Stimulated activated naive CD4-positive, alpha-beta T cell treated with Interleukin-2 at 50 U/mL for 16 hours (primary cell): Measurements from ENCODE around the gene CAST.

Experiments
- DNase-seq: peaks from one replicate; lab custom pipeline; 2025; lab: John Stamatoyannopoulos, UW

The CAST gene

DNA sequence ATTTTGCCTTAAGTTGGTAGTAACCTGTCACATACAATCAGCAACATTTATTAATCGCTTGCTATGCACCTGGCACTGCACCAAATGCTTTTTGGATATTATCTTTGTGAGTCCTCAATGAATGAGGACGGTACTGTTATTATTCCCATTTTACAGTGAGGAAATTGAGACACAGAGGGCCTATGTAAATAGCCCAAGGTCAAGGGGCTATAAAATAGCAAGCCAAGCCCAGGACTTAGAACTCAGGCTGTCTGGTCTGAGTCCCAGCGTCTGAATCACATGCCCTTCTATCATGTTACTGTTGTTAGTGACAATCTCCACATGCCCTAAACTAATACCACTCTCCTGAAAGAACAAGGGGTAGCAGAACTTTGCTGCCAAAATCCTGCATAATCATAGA lies 85.5 kb downstream of the CAST start:
- DNase-seq = no peak

- no peak for DNase-seq
Observed at GRCh38 chr5:96750110-96750822, 88.1 kb downstream of the CAST start.

DNA sequence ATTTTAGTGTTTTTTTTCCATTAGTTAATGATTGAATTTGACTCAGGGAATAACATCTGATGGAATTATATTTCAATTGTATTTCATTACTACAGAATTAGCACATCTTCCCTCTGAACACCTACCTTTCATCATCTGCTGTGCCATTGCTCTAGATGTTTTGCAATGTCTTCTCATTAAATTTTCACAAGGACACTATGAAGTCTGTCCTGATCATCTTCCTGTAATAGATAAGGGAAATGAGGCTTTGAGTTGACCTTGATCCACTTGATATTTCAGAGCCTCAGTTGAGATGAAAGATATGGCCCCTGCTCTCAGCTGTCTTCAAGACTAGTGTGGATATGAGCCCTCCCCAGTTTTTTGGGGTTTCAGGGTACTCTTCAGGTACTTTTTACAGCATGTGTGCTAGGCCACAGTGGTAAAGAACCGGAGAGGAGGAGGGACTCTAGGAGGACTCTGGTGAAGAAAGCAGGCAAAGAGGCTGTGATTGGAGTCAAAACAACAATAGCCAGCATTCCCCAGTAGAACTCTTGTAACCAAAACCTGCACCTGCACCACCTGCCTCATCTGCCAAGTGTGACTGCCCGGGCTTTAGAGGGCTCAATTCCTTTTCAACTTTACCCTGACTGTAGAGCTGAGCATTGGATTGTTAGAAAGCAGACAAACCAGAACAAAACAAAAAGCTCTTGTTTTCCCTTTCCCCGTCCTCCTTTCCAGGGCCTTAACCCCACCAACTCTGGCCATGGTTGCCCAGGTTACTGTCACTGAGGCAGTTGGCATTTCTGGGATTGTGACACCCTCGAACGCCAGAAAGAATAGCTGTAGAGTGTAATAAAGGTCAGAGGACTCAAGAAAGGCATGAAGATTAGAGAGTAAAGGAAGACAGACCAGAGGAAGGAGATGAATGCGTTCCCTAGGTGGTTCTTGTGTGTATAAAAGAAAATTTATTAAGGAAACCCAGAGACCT lies 89.3 kb downstream of the CAST start:
- DNase-seq = no peak

- no peak for DNase-seq
Observed at GRCh38 chr5:96752341-96753016, 90.3 kb downstream of the CAST start.

DNA sequence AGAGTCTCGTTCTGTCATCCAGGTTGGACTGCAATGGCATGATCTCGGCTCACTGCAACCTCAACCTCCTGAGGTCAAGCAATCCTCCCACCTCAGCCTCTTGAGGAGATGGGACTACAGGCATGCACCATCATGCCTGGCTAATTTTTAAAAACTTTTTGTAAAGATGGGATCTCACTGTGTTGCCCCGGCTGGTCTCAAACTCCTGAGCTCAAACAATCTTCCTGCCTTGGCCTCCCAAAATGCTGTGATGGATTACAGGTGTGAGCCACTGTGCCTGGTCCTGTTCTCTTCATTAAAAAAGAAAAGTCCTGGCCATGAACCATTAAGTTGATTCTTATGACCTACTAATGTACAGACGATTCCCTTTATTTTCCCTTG lies 90.8 kb downstream of the CAST start:
- DNase-seq = no peak

GRCh38 chr5:96753848-96754247 lies 91.7 kb downstream of the CAST start:
- DNase-seq = no peak

- no peak for DNase-seq
Observed at GRCh38 chr5:96755851-96756250, 93.7 kb downstream of the CAST start.

GRCh38 chr5:96756985-96757384 lies 94.8 kb downstream of the CAST start:
- DNase-seq = no peak

DNA sequence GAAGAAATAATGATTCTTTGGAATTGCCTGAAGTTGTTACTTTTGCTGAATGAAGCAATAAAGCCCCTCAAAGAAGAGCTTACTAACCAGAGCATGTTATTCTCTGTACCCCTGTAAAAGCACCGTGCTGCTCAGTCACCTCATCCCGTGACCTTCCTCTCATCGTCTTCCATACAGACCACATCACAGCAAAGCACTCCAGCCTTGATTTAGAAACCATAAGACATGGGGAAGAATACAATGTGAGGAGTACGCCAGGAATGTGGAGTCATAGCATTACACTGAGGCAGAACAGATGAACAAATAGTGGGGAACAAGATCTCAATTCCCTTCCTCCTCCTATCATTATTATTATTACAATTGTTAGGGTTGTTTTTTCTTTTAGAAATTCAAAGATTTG lies 96.4 kb downstream of the CAST start:
- DNase-seq = no peak

- no peak for DNase-seq
Observed at GRCh38 chr5:96761618-96762017, 99.4 kb downstream of the CAST start.

DNA sequence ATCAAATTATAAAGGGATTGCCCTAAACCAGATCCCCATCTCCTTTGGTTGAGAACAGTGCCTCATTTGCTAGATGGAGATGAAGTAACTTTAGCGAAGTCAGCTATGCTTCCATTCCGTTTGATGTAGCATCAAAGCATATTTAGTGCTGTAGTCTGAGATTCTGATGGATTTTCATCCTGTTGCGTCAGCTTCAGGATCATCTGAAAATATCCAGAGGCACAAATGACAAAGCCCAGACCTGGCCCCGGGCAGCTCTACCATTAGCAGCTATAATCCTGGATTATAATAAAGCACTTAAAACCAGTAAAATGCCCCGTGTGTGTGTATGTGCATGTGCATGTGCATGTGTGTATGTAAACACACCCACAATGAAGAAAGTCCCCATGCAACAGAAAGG lies 100.8 kb downstream of the CAST start:
- no peak for DNase-seq

- DNase-seq = no peak
Observed at GRCh38 chr5:96765043-96765442, 102.9 kb downstream of the CAST start.

GRCh38 chr5:96768708-96769251 lies 106.6 kb downstream of the CAST start:
- no peak for DNase-seq

DNA sequence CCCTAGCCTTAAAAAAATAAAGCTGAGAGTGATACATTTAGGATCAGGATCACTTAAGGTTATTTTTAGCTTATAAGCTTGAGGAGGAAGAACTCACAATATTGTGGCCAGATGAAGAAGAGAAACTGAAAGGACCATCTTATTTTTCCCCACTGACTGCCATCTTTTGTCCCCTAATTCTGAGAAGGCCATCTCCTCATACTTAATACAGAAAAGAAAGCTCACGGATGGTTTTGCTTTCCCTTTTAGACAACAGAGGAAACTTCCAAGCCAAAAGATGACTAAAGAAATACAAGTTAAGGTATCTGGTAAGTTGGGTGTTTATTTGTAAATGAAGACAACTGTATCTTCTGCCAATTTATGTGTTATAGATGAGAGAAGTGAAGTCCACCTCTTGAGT lies 109.2 kb downstream of the CAST start:
- no peak for DNase-seq

- no peak for DNase-seq
Observed at GRCh38 chr5:96772111-96772510, 109.9 kb downstream of the CAST start.

- no peak for DNase-seq
Observed at GRCh38 chr5:96772542-96772941, 110.4 kb downstream of the CAST start.

DNA sequence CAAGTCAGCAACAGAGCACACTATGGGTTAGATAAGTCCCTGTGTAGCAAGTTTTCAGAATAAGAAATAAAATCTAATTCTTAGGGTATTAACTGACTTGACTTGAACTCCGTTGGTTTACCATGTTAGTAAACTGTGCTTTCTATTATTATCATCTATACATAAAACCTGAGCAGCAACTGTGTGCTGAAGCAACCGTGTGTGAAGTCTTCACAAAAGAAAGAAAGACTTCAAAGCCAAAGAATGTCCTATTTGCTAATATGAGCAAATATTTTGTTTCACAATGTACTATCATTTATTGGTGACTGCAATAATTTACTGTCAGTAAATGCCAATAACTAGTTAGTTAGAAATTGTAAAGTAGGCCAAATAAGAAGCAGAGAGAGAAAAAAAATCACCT lies 112.9 kb downstream of the CAST start:
- no peak for DNase-seq

- no peak for DNase-seq
Observed at GRCh38 chr5:96775689-96776088, 113.5 kb downstream of the CAST start.

GRCh38 chr5:96776621-96777020 lies 114.4 kb downstream of the CAST start:
- DNase-seq = no peak

GRCh38 chr5:96778409-96778808 lies 116.2 kb downstream of the CAST start:
- no peak for DNase-seq

GRCh38 chr5:96780626-96781025 lies 118.5 kb downstream of the CAST start:
- no peak for DNase-seq
